HCT116 (cell line): ENCODE results near the gene TMEM119. TPM values are rescaled to one million over a fixed set of nuclear protein-coding genes. Genes with fewer than 3 reads are reported as not detected.

Source experiments
- ATAC-seq: fragments of 200-7000 bp; cut with Tn5 transposase; 2 replicates; pipeline ENCODE4 v1.9.1; 2020; ENCODE audit warnings: mild to moderate bottlenecking, moderate library complexity
- BruUV-seq: library from RNA; stranded (reverse); fragments of 400-500 nt; replicated peaks from 2 replicates; lab custom pipeline; 2021; lab: Mats Ljungman, UMichigan
- CTCF ChIA-PET: fragments of 300-600 bp; sonication (Branson Sonifier 250); formaldehyde crosslinking; loops from one replicate; lab custom pipeline; 2021; ENCODE audit warnings: antibody characterized with exemption; lab: Charles Lee
- POLR2A ChIA-PET: fragments of 300-600, 350-600 bp; sonication (Branson Sonifier 250); formaldehyde crosslinking; loops from one replicate; lab custom pipeline; 2021; ENCODE audit warnings: antibody characterized with exemption; lab: Charles Lee
- RAD21 ChIA-PET, 2 experiments: fragments of 300-600 bp; sonication (Branson Sonifier 250); formaldehyde crosslinking; loops; one replicate each; lab custom pipeline; 2023; ENCODE audit warnings: low total read pairs in 2 of 2; ENCODE audit not compliant: uncharacterized antibody in 2 of 2, unreplicated experiment in 2 of 2, low non-redundant PET in 1 of 2; lab: Charles Lee
- DNase-seq: peaks from one replicate; pipeline ENCODE4 v3.0.0-alpha.2; 2010; ENCODE audit warnings: low read depth, low spot score
- H2AFZ ChIP-seq: fragments of 200-600 bp; shearing (Covaris generic), sonication (generic); 2 replicates; pipeline ENCODE4 v1.6.1; 2017; ENCODE audit warnings: low read depth, mixed run types, mixed read lengths, antibody characterized with exemption, low read length; ENCODE audit not compliant: poor library complexity, severe bottlenecking
- H3K27ac ChIP-seq: 2 replicates; pipeline ENCODE4 v1.5.1; 2012; ENCODE audit warnings: low read depth, low read length
- H3K27me3 ChIP-seq: fragments of 200-600 bp; sonication (generic); 2 replicates; pipeline ENCODE4 v1.6.1; 2016; ENCODE audit warnings: mixed run types, low read length, mixed read lengths; ENCODE audit not compliant: insufficient read depth
- H3K36me3 ChIP-seq, 2 experiments: fragments of 200-500 bp in 1 of 2; fragments of 200-600 bp in 1 of 2; sonication (Bioruptor generic) in 1 of 2; sonication (generic) in 1 of 2; 2 replicates each; pipeline versions ENCODE4 v1.5.1 to v1.6.1; 2014 to 2016; ENCODE audit warnings: low read length in 2 of 2, inconsistent platforms in 1 of 2, mixed read lengths in 1 of 2, mixed run types in 1 of 2; ENCODE audit not compliant: insufficient read depth in 2 of 2, control insufficient read depth in 1 of 2
- H3K4me1 ChIP-seq, 2 experiments: fragments of 200-600 bp in 1 of 2; sonication (generic) in 1 of 2; 2 replicates each; pipeline versions ENCODE4 v1.5.1 to v1.6.1; 2012 to 2017; ENCODE audit warnings: low read length in 2 of 2, inconsistent platforms in 1 of 2, mild to moderate bottlenecking in 1 of 2, mixed read lengths in 1 of 2, mixed run types in 1 of 2, moderate library complexity in 1 of 2; ENCODE audit not compliant: insufficient read depth in 2 of 2, control insufficient read depth in 1 of 2
- H3K4me2 ChIP-seq: fragments of 200-600 bp; sonication (generic); 2 replicates; pipeline ENCODE4 v1.6.1; 2017; ENCODE audit warnings: mixed run types, low read length, mixed read lengths
- H3K4me3 ChIP-seq, 2 experiments: fragments of 200-600 bp in 1 of 2; sonication (generic) in 1 of 2; replicated peaks in 1 of 2; 2 replicates each; pipeline ENCODE4 v1.5.1; 2011 to 2016; ENCODE audit warnings: low read length in 2 of 2, control low read depth in 1 of 2, low read depth in 1 of 2, mild to moderate bottlenecking in 1 of 2, mixed read lengths in 1 of 2, mixed run types in 1 of 2
- H3K79me2 ChIP-seq: fragments of 200-600 bp; sonication (generic); 2 replicates; pipeline ENCODE4 v1.6.1; 2017; ENCODE audit warnings: mild to moderate bottlenecking, mixed run types, low read length, moderate library complexity, mixed read lengths; ENCODE audit not compliant: insufficient read depth
- H3K9ac ChIP-seq: fragments of 200-600 bp; sonication (generic); 2 replicates; pipeline ENCODE4 v1.6.1; 2016; ENCODE audit warnings: low read length, mixed read lengths
- H3K9me2 ChIP-seq: fragments of 200-600 bp; sonication (generic), shearing (Covaris generic); 2 replicates; pipeline ENCODE4 v1.6.1; 2017; ENCODE audit warnings: mixed run types, mild to moderate bottlenecking, moderate library complexity; ENCODE audit not compliant: insufficient read depth
- H3K9me3 ChIP-seq, 2 experiments: fragments of 200-500 bp in 1 of 2; fragments of 200-600 bp in 1 of 2; sonication (Bioruptor generic) in 1 of 2; sonication (generic) in 1 of 2; 2 replicates each; pipeline ENCODE4 v1.6.1; 2014 to 2017; ENCODE audit warnings: low read length in 2 of 2, mixed read lengths in 2 of 2, inconsistent platforms in 1 of 2, low read depth in 1 of 2, mild to moderate bottlenecking in 1 of 2, mixed run types in 1 of 2, moderate library complexity in 1 of 2; ENCODE audit not compliant: control insufficient read depth in 1 of 2, insufficient read depth in 1 of 2
- H4K20me1 ChIP-seq: fragments of 200-600 bp; sonication (generic), shearing (Covaris generic); 2 replicates; pipeline ENCODE4 v1.6.1; 2017; ENCODE audit warnings: mixed run types, mild to moderate bottlenecking, moderate library complexity; ENCODE audit not compliant: insufficient read depth
- ATF3 ChIP-seq: IDR thresholded peaks from 2 replicates; pipeline ENCODE4 v1.6.1; 2012
- CTCF ChIP-seq, 3 experiments: fragments of 200-600 bp in 1 of 3; sonication (generic) in 1 of 3; IDR thresholded peaks in 2 of 3; conservative IDR thresholded peaks in 1 of 3; 2 replicates each; pipeline ENCODE4 v1.5.1; 2012 to 2017; ENCODE audit warnings: low read depth in 2 of 3, low read length in 2 of 3, antibody characterized with exemption in 1 of 3, borderline replicate concordance in 1 of 3, control low read depth in 1 of 3, mild to moderate bottlenecking in 1 of 3, mixed read lengths in 1 of 3, mixed run types in 1 of 3, moderate library complexity in 1 of 3; ENCODE audit not compliant: insufficient read depth in 1 of 3
- EZH2 ChIP-seq: fragments of 200-600 bp; sonication (generic); IDR thresholded peaks from 2 replicates; pipeline ENCODE4 v1.6.1; 2017; ENCODE audit warnings: antibody characterized with exemption, mixed run types
- EZH2phosphoT487 ChIP-seq: fragments of 200-600 bp; IDR thresholded peaks from 2 replicates; pipeline ENCODE4 v1.6.1; 2018; ENCODE audit warnings: antibody characterized with exemption, borderline replicate concordance
- FOSL1 ChIP-seq: IDR thresholded peaks from 2 replicates; pipeline ENCODE4 v1.6.1; 2012; ENCODE audit warnings: low read depth
- JUND ChIP-seq: IDR thresholded peaks from 2 replicates; pipeline ENCODE4 v1.6.1; 2012
- POLR2A ChIP-seq: IDR thresholded peaks from 2 replicates; pipeline ENCODE4 v1.7.0; 2011; ENCODE audit warnings: borderline replicate concordance; ENCODE audit not compliant: insufficient read depth, insufficient read length; ENCODE audit errors: extremely low read depth
- RAD21 ChIP-seq: IDR thresholded peaks from 2 replicates; pipeline ENCODE4 v1.6.1; 2012; ENCODE audit warnings: low read depth, mild to moderate bottlenecking
- SP1 ChIP-seq: IDR thresholded peaks from 2 replicates; pipeline ENCODE4 v1.6.1; 2012; ENCODE audit warnings: low read depth
- SRF ChIP-seq: IDR thresholded peaks from 2 replicates; pipeline ENCODE4 v1.6.1; 2012; ENCODE audit warnings: low read depth
- TCF7L2 ChIP-seq: IDR thresholded peaks from 2 replicates; pipeline ENCODE4 v1.7.0; 2011; ENCODE audit warnings: borderline replicate concordance, inconsistent platforms; ENCODE audit not compliant: insufficient read depth, insufficient read length; ENCODE audit errors: extremely low read depth
- YY1 ChIP-seq: IDR thresholded peaks from 2 replicates; pipeline ENCODE4 v1.6.1; 2011; ENCODE audit warnings: low read length, low read depth, moderate library complexity, mild to moderate bottlenecking; ENCODE audit not compliant: insufficient replicate concordance; ENCODE audit errors: extremely low read depth
- ZNF274 ChIP-seq: fragments of 200-500 bp; sonication (Bioruptor generic); IDR thresholded peaks from 2 replicates; pipeline ENCODE4 v1.6.1; 2014; ENCODE audit warnings: mild to moderate bottlenecking, low read depth, low read length, inconsistent platforms
- intact Hi-C: fragments of 100-400 bp; cut with micrococcal nuclease; formaldehyde crosslinking; loops from 2 replicates; pipeline ENCODE4 v1.10.0; 2022
- total RNA-seq: library from RNA; stranded (reverse); gene quantifications from one replicate; pipeline ENCODE4 v1.2.1, GENCODE V29; 2021; ENCODE audit not compliant: unreplicated experiment

TMEM119 gene
- total RNA-seq, 1 experiment from 2014 or later, result not detected

GRCh38 chr12:108578264-108578663 is 19.6 kb downstream of the TMEM119 start:
- no peak overlapping the region for H3K4me3 ChIP-seq
- H3K36me3 ChIP-seq, result no peaks in the 10 kb centered on the region
- H3K9me3 ChIP-seq, result no peaks in the 10 kb centered on the region
- no peak overlapping the region for H3K9ac ChIP-seq
- intact Hi-C loops, result no loop called here
- DNase-seq (no peak), ATAC-seq (no peak)
- H3K4me1 ChIP-seq, result no peaks in the 10 kb centered on the region
- H4K20me1 ChIP-seq, result no peaks in the 10 kb centered on the region
- TF ChIP-seq ZNF274 (no peak), EZH2phosphoT487 (no peak), YY1 (no peak), POLR2A (no peak), ATF3 (no peak), JUND (no peak), CTCF (IDR thresholded peaks at IDR 0.05 in 2 of 3, conservative IDR thresholded peaks at IDR 0.05 in 1 of 3; ENCODE audit: borderline replicate concordance in 1 of 3, insufficient read depth in 1 of 3, low read depth in 2 of 3, low read length in 2 of 3) (no peak), SP1 (no peak), EZH2 (no peak), SRF (no peak), RAD21 (no peak), TCF7L2 (no peak), FOSL1 (no peak)
- no peak overlapping the region for H3K4me2 ChIP-seq
- BruUV-seq, result no TSS peak
- ChIA-PET CTCF (no interaction called here), RAD21 (no interaction called here), POLR2A (no interaction called here)
- H3K9me2 ChIP-seq, result no peaks in the 10 kb centered on the region
- H2AFZ ChIP-seq, result no peak overlapping the region
- H3K27me3 ChIP-seq, result no peaks in the 10 kb centered on the region
- H3K79me2 ChIP-seq, result no peaks in the 10 kb centered on the region
- no peak overlapping the region for H3K27ac ChIP-seq
